Fibroblast of mammary gland (primary cell): ENCODE data around the gene ACOXL.

ENCODE experiments used
- DNase-seq: peaks from one replicate; pipeline ENCODE4 v3.0.0-alpha.2; 2010; ENCODE audit warnings: low read depth
- H3K4me3 ChIP-seq: 2 replicates; pipeline ENCODE4 v1.5.1; 2011; ENCODE audit warnings: low read depth, mild to moderate bottlenecking, low read length, moderate library complexity; ENCODE audit not compliant: control insufficient read depth
- CTCF ChIP-seq: conservative IDR thresholded peaks from 2 replicates; pipeline ENCODE4 v1.5.1; 2011; ENCODE audit warnings: low read depth, low read length, inconsistent platforms; ENCODE audit not compliant: control insufficient read depth, insufficient read depth

ACOXL gene

DNA sequence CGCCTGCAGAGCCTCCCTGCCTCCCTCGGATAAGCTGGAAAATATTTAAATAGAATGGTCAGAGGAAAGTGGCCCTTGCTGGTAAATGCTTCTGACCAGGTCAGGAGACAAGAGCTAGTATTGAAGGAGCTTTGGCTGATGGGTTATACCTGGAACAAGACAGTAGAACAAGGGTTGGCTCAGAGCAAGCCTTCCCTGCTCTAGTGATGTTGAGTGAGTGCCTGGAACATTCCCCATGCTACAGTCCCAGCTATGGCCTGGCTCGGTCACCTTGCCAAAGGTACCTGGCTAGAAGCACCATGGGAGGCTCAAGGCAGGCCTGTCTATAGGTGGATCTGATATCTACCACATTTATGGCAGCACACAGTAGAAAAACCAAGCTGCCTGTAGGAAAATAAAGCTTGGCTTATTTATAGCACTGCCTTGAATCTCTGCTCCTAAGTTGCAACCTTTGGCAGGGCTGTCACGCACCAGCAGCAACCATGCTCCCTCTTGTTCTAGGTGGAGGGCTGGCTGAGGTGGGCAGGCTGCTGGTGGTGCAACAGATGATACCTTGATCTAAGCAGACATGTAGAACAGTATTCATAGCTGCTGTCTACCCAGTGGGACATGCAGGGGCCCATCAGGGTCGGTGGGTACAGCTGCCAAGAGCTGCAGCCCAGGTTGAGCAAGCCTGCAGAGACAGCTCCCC lies 321.6 kb downstream of the ACOXL start:
- no peak for TF ChIP-seq CTCF
- no peak overlapping the region for H3K4me3 ChIP-seq

DNA sequence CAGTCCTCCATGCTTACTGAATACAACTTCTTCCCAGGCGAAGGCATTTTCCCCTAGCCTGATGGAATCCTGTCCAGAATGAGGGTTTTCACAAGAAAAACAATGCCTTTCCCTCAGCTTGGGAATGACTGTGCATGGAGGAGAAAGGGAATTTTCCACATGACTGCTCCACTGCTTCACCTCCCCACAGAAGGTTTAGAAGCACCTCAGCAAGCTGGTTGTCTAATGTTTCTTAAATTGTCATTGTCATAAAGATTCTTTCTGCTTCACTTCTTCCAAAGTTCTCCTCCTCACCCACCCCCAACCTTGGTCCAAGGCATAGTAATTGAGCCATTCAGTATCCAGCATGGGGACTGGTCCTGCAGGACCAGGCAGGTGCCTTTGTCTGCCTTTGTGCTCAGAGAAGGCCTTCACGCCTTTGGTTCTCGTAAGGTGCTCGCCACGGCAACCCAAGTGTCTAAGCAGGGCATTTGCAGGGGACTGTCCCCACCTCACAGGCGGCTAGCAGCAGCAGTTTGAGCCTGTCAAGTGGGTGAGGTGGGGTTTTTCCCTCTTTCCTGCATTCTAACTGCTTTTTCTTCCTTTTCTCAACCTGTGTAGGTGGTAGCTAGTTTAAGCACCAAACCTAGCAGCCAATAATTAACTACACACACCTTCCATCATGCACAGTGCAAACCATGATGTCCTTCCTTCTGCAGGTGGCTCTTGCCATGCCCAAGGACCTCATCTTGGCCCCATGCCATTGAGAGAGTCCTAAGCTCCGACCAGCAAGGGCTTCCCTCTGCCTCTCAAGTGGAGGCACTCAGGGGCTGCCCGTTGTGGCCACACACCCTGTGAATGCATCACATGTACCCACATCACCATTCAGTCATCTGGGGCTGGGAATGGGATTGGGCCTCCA lies 322.7 kb downstream of the ACOXL start:
- DNase-seq, result no peak

More for the DNA sequence above, 321.6 kb downstream of the ACOXL start:
- DNase-seq, result no peak

DNA sequence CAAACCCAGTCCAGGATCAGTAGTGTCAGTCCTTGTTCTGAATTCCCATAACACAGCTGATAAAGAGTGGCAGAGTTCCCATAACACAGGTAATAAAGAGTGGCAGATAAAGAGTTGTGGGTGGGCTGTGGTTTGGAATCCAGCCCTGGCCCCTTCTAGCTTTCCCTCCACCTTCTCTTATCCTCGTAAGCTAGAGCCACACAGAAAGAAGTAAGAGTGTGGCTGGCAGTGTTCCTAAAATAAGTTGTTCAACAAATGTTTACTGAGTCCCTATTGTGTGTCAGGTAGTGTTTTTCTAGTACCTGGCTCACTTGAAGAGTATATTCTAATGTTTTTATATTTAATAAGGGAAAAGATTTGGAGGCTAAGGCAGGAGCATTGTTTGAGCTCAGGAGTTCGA lies 323.4 kb downstream of the ACOXL start:
- H3K4me3 ChIP-seq, result no peak overlapping the region
- DNase-seq, result no peak
- TF ChIP-seq CTCF, result no peak

More for the DNA sequence above, 322.7 kb downstream of the ACOXL start:
- no peak overlapping the region for H3K4me3 ChIP-seq
- TF ChIP-seq CTCF, result no peak

DNA sequence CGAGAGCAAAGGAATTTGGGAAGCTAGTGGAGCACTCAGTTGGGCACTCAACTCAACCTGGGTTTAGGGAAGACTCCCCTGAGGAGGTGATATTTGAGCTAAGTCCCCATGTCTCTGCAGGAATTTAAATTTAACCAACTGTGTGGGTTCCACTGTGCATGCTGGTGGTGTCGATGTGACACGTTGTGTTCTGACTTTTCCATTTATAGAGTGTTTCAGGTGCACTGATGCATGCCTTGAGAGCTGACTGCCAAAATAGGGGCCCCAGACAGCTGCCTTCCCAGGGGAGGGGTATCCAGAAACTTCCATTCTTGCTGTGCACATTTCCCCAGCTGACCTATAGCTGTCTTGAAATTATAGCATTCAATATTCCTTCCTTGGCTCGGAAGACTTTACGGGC lies 324.7 kb downstream of the ACOXL start:
- H3K4me3 ChIP-seq, result no peak overlapping the region
- DNase-seq, result no peak
- no peak for TF ChIP-seq CTCF

- no peak for TF ChIP-seq CTCF
Measured at GRCh38 chr2:111057721-111058120, 325.3 kb downstream of the ACOXL start.

DNA sequence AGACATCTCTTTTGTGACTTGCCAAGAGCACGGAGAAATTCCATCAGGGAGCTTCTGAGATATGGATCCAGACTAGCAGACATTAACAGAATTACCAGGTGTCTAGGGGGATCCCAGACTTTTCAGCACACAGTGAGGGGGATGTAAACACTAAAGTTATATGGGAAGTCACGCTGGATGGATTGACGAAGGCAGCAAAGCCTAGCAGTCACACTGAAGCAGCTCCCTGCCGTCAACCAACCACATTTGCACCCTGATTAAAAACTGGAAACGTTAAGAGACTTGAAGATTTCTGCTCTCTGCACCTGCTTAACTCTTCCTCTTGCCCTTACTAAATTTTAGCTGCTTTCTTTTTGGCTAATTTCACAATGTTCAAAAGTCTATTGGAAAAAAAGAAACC lies 325.9 kb downstream of the ACOXL start:
- TF ChIP-seq CTCF, result no peak
- DNase-seq, result no peak
- H3K4me3 ChIP-seq, result no peak overlapping the region

More at GRCh38 chr2:111057721-111058120, 325.3 kb downstream of the ACOXL start:
- DNase-seq, result no peak
- H3K4me3 ChIP-seq, result no peak overlapping the region
